Measurements from ENCODE around the gene ITPRIPL1. TPM values are rescaled to one million over a fixed set of nuclear protein-coding genes. Genes with fewer than 3 reads are reported as not detected.
"Not testable (repeated sequence)": the region's sequence is repeated elsewhere in the genome, so short reads cannot be mapped to it uniquely, and the experiment has no call there.

Gene ITPRIPL1
- total RNA-seq, result 6.1 and 6.9 TPM in 2 replicates
- long read RNA-seq, partial matches to known transcripts, result 0 of 6 reads
- long read RNA-seq, other reads (novel, unspliced or antisense), result 0 of 6 reads

DNA sequence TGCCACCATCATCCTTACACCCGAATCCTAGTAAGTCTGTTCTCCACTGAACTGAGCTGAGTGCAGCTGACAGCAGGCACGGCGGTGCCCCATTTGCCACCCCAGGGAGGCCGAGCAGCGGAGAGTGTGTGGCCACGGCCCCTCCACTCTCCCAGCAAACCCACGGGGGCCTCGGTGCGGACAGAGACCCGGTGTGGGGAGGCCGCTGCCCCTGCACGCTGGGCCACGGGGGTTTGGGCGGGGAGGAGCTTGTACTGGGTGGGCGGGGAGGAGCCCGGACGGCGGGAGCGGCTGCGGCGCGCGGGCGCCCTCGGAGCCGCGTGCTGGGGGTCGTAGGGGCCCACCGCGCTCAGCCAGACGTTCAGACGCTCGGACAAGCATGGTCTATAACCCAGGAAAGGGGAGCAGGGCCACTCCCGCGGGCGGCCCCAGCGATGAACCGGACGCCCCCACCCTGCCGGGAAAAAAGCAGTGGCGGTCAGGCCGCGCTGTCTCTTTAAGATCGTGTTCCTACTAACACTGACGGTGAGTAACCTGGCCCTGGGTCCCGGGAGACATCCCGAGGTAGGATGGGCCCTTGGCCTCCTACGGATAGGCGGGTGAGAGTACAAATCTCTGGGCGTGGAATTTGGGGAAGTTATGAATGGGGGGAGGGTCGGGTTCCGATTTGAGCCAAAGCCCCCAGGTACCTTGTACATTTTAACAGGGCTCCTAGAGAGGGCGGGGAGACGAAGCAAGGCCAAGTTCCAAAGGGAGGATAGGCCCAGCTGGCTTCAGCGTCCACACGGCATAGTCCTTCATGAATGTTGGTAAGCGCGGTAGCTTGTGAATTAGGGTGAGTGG, at the start of gene ITPRIPL1:
Gene ITPRIPL1 (plus strand): TSS at position 277 of the 843 bp plus-strand sequence. CDS start 523 bp downstream, at position 800.
- Mint-ChIP-seq H3K4me1 (ENCODE audit: low read depth) (peaks cover 10% of the 10 kb centered on the region), H3K4me3 (ENCODE audit: low read depth) (peak within 1 kb of the TSS; percentile 78), H3K9me3 (ENCODE audit: low read depth) (no peaks in the 10 kb centered on the region), H3K27ac (peak within 1 kb of the TSS; percentile 61), H3K36me3 (ENCODE audit: insufficient read depth) (peaks cover 5% of the 10 kb centered on the region), H3K27me3 (peaks cover 51% of the 10 kb centered on the region)
- TF ChIP-seq, protein P1, sequence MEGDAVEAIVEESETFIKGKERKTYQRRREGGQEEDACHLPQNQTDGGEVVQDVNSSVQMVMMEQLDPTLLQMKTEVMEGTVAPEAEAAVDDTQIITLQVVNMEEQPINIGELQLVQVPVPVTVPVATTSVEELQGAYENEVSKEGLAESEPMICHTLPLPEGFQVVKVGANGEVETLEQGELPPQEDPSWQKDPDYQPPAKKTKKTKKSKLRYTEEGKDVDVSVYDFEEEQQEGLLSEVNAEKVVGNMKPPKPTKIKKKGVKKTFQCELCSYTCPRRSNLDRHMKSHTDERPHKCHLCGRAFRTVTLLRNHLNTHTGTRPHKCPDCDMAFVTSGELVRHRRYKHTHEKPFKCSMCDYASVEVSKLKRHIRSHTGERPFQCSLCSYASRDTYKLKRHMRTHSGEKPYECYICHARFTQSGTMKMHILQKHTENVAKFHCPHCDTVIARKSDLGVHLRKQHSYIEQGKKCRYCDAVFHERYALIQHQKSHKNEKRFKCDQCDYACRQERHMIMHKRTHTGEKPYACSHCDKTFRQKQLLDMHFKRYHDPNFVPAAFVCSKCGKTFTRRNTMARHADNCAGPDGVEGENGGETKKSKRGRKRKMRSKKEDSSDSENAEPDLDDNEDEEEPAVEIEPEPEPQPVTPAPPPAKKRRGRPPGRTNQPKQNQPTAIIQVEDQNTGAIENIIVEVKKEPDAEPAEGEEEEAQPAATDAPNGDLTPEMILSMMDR (IDR thresholded peaks at IDR 0.05; ENCODE audit: unreplicated experiment), result no peak
- DNase-seq (ENCODE audit: low spot score, unreplicated experiment), result no peak

GRCh38 chr2:96276787-96277499, 48.2 kb upstream of the ITPRIPL1 start:
- no peaks in the 10 kb centered on the region for H3K4me1 Mint-ChIP-seq (ENCODE audit: low read depth)
- peaks cover 43% of the 10 kb centered on the region for H3K36me3 Mint-ChIP-seq (ENCODE audit: insufficient read depth)
- H3K27ac Mint-ChIP-seq, result peak overlapping the region; percentile 56
- TF ChIP-seq, protein P1 (IDR thresholded peaks at IDR 0.05; ENCODE audit: unreplicated experiment), result no peak
- no peak overlapping the region for H3K4me3 Mint-ChIP-seq (ENCODE audit: low read depth)
- H3K9me3 Mint-ChIP-seq (ENCODE audit: low read depth), result no peaks in the 10 kb centered on the region
- H3K27me3 Mint-ChIP-seq, result no peaks in the 10 kb centered on the region
- DNase-seq (ENCODE audit: low spot score, unreplicated experiment), result no peak

GRCh38 chr2:96287273-96287856, 37.8 kb upstream of the ITPRIPL1 start:
- Mint-ChIP-seq H3K27ac (no peak overlapping the region), H3K4me3 (ENCODE audit: low read depth) (no peak overlapping the region), H3K4me1 (ENCODE audit: low read depth) (no peaks in the 10 kb centered on the region), H3K36me3 (ENCODE audit: insufficient read depth) (peaks cover 31% of the 10 kb centered on the region), H3K9me3 (ENCODE audit: low read depth) (no peaks in the 10 kb centered on the region), H3K27me3 (no peaks in the 10 kb centered on the region)
- DNase-seq (ENCODE audit: low spot score, unreplicated experiment), result no peak
- TF ChIP-seq, protein P1 (IDR thresholded peaks at IDR 0.05; ENCODE audit: unreplicated experiment), result no peak

GRCh38 chr2:96291751-96292150, 33.4 kb upstream of the ITPRIPL1 start:
- TF ChIP-seq, protein P1 (IDR thresholded peaks at IDR 0.05; ENCODE audit: unreplicated experiment), result no peak
- no peaks in the 10 kb centered on the region for H3K4me1 Mint-ChIP-seq (ENCODE audit: low read depth)
- H3K9me3 Mint-ChIP-seq (ENCODE audit: low read depth), result no peaks in the 10 kb centered on the region
- no peak overlapping the region for H3K4me3 Mint-ChIP-seq (ENCODE audit: low read depth)
- H3K36me3 Mint-ChIP-seq (ENCODE audit: insufficient read depth), result peaks cover 39% of the 10 kb centered on the region
- no peak for DNase-seq (ENCODE audit: low spot score, unreplicated experiment)
- H3K27ac Mint-ChIP-seq, result no peak overlapping the region
- H3K27me3 Mint-ChIP-seq, result no peaks in the 10 kb centered on the region

- H3K27ac Mint-ChIP-seq; H3K9me3 Mint-ChIP-seq (ENCODE audit: low read depth); DNase-seq (ENCODE audit: low spot score, unreplicated experiment); H3K4me1 Mint-ChIP-seq (ENCODE audit: low read depth); H3K4me3 Mint-ChIP-seq (ENCODE audit: low read depth); H3K27me3 Mint-ChIP-seq: not testable (repeated sequence)
- H3K36me3 Mint-ChIP-seq (ENCODE audit: insufficient read depth), result peaks cover 37% of the 10 kb centered on the region
Measured at GRCh38 chr2:96294271-96294670, 30.8 kb upstream of the ITPRIPL1 start.
